ENCODE data around the gene TMEM131L.
"Not testable (repeated sequence)": the region's sequence is repeated elsewhere in the genome, so short reads cannot be mapped to it uniquely, and the experiment has no call there.

The TMEM131L gene

DNA sequence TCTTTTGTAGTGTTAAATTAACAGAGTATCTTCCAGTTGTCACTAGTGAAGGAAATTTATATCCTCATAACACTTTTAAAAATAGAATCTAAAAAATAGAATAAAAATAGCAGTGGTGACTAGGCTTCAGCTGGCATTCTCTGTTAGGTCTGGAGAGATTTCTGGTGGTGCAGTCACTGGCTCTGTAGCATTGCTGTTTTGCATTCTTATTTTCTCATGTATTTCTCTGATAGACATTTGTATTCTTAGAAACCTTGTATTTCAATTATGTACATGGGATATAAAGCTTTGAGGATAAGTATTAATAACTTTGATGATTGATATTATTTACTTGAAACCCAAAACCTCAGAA lies 87.6 kb downstream of the TMEM131L start:
- ChIA-PET CTCF (interaction anchor here (0.6 to 1.4 kb wide), 4 partner anchors 10 to 121 kb away, joined by 3 to 5 read pairs (median 4); no protein-coding TSS in a partner anchor), POLR2A (no interaction called here)
- DNase-seq (ENCODE audit: extremely low spot score): no peak
- TF ChIP-seq, protein P1, sequence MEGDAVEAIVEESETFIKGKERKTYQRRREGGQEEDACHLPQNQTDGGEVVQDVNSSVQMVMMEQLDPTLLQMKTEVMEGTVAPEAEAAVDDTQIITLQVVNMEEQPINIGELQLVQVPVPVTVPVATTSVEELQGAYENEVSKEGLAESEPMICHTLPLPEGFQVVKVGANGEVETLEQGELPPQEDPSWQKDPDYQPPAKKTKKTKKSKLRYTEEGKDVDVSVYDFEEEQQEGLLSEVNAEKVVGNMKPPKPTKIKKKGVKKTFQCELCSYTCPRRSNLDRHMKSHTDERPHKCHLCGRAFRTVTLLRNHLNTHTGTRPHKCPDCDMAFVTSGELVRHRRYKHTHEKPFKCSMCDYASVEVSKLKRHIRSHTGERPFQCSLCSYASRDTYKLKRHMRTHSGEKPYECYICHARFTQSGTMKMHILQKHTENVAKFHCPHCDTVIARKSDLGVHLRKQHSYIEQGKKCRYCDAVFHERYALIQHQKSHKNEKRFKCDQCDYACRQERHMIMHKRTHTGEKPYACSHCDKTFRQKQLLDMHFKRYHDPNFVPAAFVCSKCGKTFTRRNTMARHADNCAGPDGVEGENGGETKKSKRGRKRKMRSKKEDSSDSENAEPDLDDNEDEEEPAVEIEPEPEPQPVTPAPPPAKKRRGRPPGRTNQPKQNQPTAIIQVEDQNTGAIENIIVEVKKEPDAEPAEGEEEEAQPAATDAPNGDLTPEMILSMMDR (IDR thresholded peaks at IDR 0.05; ENCODE audit: control extremely low read depth, extremely low read depth, low read depth, missing control alignments): no peak

DNA sequence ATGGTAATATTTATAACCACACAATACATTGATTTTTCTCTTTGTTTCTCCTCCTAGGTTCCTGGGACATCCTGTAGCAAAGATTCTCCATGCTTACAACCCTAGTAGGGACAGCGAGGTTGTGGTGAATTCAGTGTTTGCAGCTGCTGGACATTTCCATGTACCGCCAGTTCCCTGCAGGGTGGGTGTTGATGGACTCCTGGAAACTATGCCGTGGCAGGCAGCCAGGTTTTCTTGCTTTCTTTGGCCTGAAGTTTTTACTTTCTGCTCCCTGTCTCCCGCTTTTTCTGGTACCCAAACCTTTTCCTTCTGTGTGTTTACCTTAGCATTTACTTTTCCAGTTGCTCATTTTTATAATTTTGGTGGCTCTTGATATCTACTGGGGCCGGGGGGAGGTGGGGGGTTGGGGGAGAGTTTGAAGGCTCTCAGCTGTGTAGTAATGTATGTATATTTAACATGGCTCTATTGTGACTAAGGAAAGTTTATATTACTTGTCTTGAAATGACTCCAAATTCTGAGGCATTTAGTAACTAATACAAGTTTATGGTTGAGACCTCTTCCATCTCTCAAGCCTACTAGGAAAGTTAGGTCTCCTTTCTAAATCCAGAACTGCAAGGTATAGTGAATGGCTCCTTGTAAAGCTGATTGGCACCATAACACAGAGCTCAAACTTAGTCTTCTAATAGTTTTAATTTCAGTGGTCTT lies 89.7 kb downstream of the TMEM131L start:
- ChIA-PET CTCF (no interaction called here), POLR2A (no interaction called here)
- TF ChIP-seq, protein P1 (IDR thresholded peaks at IDR 0.05; ENCODE audit: control extremely low read depth, extremely low read depth, low read depth, missing control alignments): no peak
- no peak for DNase-seq (ENCODE audit: extremely low spot score)

GRCh38 chr4:153556435-153556815 lies 90.3 kb downstream of the TMEM131L start:
- POLR2A ChIA-PET: no interaction called here
- CTCF ChIA-PET: interaction anchor here (1.4 kb wide), 1 partner anchor 15 kb away, joined by 3 read pairs; no protein-coding TSS in a partner anchor
- TF ChIP-seq, protein P1 (IDR thresholded peaks at IDR 0.05; ENCODE audit: control extremely low read depth, extremely low read depth, low read depth, missing control alignments): no peak
- no peak for DNase-seq (ENCODE audit: extremely low spot score)

DNA sequence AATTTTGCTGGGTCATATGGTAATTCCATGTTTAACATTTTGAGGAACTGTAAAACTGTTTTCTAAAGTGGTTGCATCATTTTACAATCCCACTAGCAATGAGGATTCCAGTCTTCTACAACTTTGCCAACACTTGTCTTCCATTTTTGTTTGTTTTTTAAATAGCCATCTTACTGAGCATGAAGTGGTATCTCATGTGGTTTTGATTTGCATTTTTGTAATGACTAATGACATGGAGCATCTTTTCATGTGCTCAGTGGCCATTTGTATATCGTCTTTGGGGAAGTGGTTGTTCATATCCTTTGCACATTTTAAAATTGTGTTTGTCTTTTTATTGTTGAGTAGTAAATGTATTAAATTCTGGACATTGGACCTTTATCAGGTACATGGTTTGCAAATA lies 94.7 kb downstream of the TMEM131L start:
- DNase-seq (ENCODE audit: extremely low spot score): no peak
- TF ChIP-seq, protein P1 (IDR thresholded peaks at IDR 0.05; ENCODE audit: control extremely low read depth, extremely low read depth, low read depth, missing control alignments): no peak
- CTCF ChIA-PET: no interaction called here
- POLR2A ChIA-PET: no interaction called here

- DNase-seq (ENCODE audit: extremely low spot score): no peak
Observed at GRCh38 chr4:153564630-153565525, 98.7 kb downstream of the TMEM131L start.

GRCh38 chr4:153566631-153567150 lies 100.5 kb downstream of the TMEM131L start:
- ChIA-PET POLR2A (no interaction called here), CTCF (interaction anchor here (1.4 kb wide), 1 partner anchor 8 kb away, joined by 3 read pairs; no protein-coding TSS in a partner anchor)
- DNase-seq (ENCODE audit: extremely low spot score): no peak
- TF ChIP-seq, protein P1 (IDR thresholded peaks at IDR 0.05; ENCODE audit: control extremely low read depth, extremely low read depth, low read depth, missing control alignments): no peak

More at GRCh38 chr4:153564630-153565525, 98.7 kb downstream of the TMEM131L start:
- TF ChIP-seq, protein P1 (IDR thresholded peaks at IDR 0.05; ENCODE audit: control extremely low read depth, extremely low read depth, low read depth, missing control alignments): no peak
- ChIA-PET POLR2A (no interaction called here), CTCF (interaction anchor here (0.8 to 1.3 kb wide), 4 partner anchors 10 to 87 kb away, joined by 3 to 4 read pairs (median 3); no protein-coding TSS in a partner anchor)

GRCh38 chr4:153567660-153568059 lies 101.5 kb downstream of the TMEM131L start:
- DNase-seq (ENCODE audit: extremely low spot score); POLR2A ChIA-PET: not testable (repeated sequence)
- CTCF ChIA-PET: interaction anchor here (1.1 to 1.9 kb wide), 4 partner anchors 9 to 135 kb away, joined by 3 to 7 read pairs (median 3); partner anchors contain the start of gene TMEM131L

Data from GM10248 (cell line).